Measurements from ENCODE around the gene KISS1. TPM values are rescaled to one million over a fixed set of nuclear protein-coding genes. Genes with fewer than 3 reads are reported as not detected.

The KISS1 gene
- total RNA-seq, 1 donor from 2014 or later: not detected

DNA sequence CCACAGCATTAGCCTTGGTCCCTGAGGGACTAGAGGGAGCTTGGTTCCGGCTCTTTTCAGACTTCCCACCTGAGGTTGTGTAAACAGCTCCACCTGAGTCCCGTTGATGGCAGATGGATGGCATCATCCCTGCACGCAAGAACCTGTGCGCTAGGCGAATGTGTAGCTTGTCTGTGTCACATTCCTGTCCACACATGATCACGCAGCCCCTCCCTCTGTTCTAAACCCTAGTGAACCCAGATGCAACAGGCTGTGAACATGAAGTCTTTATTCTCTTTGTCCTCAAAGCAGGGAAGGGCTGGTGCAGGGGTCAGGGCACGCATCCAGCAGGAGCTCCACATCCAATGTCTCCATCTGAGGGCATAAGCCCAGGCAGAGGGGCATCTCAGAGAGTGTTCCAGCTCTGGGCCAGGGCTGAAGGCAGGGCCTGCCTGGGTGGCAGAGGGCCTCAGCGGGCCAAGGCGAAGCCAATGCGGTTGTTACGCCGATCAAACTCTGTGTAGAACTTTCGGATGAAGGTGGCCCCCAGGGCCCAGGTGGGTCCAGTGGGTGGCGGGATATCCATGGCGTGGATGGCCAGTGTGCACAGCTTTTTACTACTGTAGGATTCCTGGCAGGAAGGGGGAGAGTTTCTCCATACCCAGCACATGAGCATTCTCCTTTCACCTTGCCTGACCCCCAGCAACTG, 41.6 kb downstream of the KISS1 start:
- peak; percentile 90 for ATAC-seq

DNA sequence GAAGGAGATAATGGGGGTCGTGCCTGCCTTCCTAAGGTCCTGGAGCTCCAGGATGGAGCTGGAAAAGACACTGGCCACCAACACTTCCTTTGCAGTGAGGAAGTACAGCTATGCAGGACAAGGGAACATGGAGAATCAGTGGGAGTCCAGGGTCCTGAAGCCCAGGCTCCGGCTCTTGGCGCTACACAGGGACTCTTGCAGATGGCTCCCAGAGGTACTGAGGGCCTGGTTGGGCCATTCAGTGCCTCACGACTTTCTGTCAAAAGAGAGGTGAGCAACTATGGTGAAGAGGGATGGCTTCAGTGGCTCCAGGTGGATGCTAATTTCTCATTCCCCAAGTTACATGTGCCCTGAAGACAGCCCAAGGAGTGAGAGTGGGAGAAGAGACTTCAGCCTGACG, 42.6 kb downstream of the KISS1 start:
- no peak for ATAC-seq

DNA sequence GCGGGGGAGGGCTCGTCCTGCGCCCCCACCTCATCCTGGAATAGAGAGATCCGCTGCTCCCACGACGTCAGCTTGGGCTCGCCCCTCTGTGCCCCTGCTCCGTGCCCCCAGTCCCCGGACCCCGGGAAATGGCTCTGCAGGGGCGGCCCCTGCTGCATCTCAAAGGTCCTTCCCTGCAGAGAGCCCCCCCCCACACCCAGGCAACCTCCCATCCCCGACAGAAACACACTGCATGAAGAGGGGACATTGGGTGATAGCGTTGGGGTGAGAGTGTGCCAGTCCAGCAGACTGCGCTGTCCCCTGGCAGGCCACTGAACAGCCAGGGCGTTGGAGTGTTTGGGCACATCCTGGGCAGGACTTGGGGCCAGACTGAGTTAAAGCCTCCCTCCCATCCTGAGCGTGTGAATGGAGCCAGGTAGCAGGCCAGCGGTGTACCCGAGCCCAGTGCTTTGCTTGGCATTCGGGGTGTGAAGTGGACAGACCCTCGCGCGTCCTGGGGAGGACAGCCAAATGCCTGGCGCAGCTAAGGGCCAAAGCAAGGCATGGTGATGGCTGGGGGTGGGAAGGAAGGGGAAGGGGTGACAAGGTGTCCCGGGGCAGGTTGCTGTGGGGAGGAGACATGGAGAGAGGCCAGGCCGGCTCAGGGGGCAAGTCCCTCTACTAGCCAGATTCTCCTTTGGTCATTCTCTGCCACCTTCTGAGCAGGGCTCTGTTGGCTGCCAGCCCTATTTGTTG, 43.8 kb downstream of the KISS1 start:
- no peak for ATAC-seq

DNA sequence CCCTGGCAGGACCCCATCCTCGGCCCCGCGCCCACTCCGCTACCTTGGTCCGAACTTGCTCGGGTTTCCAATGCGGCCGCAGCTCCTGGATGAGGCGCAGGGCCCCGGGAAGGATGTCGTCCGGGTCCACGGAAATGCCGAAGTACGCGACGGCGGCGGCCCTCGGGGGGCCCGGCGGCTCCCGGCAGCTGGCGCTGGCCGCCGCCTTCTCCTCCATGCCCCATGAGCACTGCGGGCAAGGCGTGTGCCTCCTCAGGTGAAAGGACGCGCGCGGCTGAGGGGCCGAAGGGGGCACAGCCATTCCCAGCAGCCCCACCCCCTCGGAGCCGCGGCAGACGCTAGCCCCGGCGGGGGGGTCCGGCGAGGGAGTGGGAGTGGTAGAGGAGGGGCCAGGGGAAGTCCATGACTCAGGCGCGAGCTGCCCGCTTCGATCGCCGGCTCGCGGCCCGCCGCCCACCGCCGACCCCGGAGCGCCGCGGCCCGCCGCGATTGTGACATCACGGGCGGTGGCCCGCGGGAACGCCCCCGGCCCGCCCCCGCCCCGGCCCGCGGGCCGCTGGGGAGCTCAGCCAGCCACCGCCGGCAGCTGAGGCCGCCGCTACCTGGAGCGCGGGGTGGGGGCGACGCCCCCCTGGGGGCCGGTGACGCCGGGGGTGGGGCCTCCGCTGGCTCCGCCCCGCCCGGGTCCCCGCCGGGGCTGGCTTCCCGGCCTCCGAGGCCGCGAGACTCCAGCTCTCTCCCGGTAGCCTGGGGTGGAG, 44.6 kb downstream of the KISS1 start, which contains the start of gene ETNK2:
ETNK2 (minus strand) TSS at position 493 of the 758 bp plus-strand sequence; CDS start at position 301, 192 bp downstream.
- ATAC-seq: peak; percentile 20

DNA sequence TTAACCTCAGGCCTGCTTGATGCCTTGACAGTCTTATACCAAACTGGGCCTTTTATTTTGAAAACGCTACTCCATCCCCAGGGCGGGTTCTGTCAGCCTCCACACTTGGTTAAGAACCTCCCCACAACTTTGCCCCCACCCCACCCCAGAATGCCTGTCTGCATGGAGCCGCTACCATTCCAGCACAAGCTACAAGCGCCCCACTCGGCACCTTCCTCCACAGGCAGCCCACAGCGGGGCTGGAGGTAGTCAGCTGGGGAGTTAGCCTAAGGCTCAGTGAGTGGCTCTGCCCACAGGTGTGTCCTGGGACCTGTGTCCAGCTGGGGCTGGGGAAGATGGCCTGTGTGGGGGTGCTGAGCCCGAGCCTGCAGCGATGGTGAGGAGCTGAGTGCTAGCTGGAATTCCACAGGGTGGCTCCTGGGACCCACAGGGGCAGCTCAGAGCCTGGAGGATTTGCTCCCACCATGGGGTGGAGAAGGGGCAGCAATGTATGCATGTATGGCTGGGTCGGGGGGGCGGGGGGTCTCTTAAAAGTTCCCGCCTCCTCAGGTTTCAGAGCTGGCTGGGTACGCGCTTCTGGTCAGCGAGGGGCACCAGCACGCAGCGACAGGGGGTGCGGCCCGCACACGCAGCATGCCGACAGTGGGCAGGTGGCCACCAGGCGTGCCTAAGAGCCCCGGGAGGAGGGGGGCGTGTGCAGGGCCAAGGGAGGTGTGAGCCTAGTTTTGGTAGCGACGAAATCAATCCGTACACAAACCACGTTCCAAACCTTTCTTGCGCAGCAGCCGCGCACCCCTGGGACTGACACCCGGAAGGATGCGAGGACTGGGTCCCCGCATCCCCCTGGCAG, 45.4 kb downstream of the KISS1 start:
- ATAC-seq: no peak

DNA sequence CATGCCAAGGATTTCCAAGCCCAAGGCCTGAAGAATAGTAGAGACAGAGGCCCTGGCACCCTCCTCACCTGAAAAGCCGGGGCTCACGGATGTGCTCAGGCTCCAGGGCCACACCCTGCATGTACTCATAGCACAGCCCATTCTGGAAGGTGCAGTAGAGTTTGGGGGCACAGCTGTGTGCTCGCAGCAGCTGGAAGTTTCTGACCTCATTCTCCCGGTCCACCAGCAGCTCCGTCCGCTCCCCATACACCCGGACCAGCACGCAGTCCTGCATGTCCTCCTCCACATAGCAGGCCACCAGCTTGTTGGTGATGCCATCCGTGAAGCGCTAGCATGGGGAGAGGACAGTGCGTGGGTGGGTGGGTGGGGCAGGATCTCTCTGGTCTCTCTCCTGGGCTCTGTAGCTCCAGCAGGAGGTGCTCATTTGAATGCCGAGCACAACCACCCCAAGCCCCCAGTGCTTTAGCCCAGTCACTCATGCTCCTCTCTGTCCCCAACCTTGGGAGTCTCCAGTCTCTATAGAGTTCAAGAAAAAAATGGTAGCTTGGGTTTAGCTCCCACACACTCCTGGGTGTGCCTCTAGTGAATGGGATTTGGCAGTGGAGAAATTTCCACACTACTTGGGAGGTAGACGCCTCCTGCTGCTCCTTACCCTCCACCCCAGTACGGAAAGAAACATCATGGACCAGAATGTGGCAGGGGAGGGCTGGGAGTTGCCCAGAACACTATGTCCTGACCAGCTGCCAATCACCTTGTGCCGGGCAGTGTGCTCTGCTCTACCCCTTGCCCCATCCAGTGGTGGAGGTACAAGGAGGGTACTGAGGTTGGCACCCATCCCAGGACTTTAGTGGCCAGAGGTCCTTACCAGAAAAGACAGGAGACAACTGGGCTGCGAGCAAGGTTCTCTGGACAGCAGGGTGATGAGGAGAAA, 46.4 kb downstream of the KISS1 start:
- ATAC-seq: no peak

DNA sequence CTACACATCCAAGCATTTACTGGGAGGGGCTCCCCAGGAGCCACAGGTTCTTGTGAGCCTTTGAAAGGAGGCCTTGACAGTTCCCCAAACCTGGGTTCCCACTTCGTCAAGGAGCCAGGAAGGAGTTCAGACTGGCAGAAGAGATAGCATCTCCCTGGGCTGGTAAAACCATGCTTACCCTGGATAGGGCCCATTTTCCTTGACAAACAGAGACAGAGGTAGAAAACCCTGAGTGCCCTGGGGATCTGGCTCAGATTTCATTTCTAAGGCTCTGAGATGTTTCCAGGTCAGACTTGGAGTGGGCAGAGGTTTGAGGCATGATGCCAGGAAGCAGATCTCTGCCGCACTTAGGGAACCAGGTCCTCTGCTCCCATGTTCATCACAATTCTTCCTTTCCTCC, 47.2 kb downstream of the KISS1 start:
- no peak for ATAC-seq

DNA sequence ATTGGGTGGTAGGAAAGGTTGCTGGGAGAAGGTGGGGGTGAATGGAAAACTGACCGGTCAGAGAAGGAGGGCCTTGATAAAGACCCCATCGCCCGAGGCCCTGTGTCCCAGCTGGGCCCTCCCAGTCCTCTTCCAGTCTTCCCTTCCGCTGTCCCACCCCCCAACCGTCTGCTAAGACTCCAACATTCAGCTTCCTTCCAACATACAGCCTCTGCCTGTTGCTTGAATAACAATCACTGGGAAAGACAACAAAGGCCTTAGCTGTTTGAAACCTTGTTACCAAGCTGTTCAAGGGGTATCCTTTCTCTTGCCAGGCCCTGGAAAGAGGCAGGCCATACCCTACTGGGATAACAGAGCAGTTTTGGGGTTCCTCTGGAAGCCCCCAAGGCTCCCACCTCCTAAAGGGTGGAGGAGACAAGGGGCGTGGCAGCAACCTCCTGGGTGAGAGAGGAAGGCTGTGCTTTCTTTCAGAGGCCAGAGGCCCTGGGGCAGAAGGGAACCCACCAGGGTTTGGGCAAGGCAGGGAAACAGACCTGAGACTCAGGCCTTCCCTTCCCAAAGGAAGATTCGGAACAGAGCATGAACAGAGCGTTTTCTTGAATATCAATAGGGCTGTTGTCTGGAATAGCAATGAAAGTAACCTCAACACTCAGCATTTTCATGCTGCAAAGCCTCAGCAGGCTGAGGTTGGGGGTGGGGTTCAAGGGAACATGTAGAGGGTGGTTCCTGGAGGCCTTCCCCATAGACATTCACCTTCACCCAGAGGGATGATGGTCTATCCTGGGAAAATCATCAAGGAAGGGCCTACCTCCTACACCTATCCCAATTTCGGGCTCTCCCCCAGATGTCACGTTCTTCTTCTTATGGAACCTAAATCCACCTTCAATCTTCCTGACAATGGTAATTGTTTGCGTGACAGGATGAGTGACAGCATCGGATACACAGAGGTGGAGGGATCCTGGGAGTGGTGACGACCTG, 48.6 kb downstream of the KISS1 start:
- ATAC-seq: no peak

DNA sequence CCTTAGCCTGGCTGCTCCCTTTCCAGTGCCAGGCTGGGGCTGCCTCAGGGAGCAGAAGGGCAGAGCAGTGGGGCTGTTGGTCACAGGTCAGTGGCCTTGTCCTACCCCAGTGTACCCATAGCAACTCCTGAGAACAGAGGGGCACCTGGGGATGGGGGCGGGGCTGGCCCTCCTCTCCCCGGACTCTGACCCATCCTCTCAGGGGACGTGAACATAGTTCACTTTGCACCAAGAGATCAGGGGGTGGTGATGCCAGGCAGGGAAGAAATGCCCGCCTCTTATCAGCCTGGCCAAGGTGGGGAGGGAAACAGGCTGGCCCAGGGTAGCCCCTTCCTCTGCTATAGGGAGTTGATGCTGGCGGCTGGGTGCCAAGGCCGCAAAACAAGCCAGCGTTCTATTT, 49.3 kb downstream of the KISS1 start:
- ATAC-seq: no peak

DNA sequence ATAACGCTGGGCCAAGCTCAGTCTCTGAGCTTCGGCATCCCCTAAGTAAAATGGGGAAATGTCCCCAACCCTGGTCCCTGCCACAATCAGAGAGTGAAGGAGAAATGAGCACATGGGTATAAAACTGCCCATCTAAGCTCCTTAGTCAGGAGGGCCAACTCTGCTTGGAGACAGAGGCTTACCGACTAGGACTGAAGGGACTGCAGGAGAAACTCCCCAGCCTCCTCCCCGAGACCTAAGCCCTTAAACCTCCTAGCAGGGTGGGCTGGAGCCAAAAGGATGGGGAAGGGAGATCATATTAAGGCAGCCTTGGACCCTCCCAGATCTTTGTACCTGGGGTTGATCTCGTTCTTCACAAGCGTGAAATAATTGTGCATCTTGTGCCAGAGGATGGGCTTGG, 50.0 kb downstream of the KISS1 start:
- ATAC-seq: no peak

DNA sequence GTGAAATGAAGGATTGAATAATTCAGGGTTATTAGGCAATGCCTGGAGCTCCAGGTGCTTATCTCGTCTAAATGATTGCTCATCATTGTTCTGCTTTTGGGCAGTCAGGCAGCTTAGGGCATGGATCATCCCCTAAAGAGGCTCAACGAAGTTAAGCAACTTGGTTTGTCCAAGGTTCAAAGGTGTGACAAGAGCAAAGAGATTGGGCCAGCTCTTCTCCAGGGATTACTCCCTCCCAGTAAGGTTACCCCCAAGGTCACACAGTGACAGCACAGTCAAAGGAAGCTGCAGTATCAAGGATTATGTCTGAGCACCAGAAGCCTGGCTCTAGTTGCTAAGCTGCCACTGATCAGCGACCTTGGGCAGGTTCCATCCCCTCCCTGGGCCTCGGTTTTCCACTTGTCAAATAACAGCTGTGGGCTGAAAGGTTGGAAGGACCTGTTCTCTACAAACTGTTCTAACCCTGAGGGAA, 51.2 kb downstream of the KISS1 start:
- ATAC-seq: no peak

DNA sequence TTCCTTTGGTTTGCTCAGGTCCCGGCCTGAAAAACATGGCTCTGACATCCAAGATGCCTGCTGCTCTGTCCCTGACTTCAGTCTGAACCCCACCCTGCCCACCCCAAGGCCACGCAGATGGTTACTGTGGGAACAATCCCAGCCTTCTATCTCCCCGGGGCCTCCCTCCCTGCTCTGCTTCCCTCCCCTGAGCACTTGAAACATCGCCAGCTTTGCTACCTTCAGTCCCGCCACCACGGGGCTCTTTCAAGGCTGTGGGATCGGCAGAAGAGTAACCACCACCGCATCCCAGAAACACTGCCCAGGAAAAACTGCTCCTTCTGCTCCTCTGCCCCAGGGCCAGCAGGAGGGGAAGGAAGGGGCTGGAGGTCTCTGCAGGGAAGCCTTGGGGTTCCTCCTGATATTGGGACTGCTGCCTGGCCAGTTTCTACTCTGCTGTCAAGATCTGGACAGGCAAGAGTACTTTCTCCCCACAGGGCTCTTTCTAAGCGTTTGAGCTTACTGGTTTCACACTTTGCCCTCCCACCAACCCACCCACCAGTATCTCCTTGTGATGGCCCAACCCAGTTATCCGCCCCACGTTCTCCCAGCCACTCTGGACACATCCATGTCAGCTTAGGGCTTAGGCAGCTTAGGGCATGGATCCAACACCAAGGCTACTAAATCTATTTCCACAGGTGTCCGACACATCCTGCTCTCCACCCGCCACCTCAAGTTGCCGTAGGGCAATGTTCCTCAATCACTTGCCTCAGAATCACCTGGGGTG, 52.8 kb downstream of the KISS1 start:
- no peak for ATAC-seq

DNA sequence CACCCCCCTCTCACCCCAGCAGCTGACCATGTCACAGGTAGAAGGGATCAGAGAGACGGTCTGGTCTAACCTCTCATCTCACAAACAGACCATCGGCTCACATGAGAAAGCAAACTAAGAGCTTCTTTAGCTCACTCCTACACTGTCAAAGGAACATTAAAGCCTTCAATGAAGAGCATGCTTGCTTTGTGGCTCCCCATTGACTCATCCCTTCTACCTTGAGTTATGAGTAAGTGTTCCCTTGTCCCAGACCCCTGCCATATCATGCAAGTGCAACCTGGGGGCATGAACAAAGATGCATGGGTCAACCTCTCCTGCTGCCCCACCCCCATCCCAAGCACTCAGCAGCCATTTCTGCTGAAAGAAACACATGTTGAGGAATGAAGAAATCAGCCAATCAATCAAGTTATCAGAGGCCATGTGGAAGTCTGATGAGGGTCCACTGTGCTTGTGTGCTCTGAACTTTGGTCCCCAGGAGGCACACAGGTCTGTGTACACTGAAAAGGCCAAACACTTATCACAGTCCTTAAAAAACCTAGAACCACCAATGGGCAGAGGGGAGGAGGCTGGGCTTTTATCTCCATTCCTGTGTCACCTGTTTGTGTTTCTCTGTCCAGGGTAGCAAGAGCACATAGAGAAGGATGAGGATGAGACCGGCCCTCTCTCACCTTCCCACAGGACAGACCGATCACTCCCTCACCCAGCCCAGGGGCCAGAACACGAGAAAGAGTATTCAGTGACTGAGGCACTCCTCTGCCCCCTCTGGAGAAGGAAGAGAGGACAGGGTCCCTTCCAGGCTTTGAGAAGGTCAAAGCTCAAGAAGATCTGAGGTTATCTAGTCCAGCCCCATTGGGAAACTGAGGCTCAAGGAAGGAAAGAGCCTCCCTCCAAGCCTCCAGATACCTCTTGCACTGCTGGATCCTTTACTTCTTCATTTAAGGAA, 54.0 kb downstream of the KISS1 start:
- ATAC-seq: no peak

DNA sequence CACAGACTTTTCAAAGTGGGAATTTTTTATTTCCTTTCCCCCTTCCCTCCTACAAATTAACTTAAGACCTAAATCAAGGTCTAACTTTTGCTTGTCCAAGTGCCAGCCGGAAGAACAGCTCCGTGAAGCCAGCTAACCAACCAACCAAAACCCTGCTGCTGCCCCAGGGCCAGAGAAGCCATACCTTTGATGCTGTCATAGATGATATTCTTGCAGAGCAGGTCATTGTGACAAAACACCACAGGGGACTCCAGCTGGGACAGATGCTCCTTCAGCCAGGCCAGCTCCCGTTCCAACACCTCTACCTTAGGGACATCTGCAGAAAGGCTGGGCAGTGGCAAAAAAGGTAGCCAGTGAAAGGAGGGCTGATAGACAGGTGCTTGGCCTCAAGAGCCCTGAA, 55.2 kb downstream of the KISS1 start:
- peak; percentile 22 for ATAC-seq
